Measurements from ENCODE around the gene SETBP1.

The SETBP1 gene

GRCh38 chr18:44841752-44842587 lies 161.3 kb downstream of the SETBP1 start:
- no peak for DNase-seq (ENCODE audit: low read depth in 2 of 2)

- DNase-seq (ENCODE audit: low read depth in 2 of 2), result no peak
Observed at GRCh38 chr18:44842588-44843412, 162.1 kb downstream of the SETBP1 start.

DNA sequence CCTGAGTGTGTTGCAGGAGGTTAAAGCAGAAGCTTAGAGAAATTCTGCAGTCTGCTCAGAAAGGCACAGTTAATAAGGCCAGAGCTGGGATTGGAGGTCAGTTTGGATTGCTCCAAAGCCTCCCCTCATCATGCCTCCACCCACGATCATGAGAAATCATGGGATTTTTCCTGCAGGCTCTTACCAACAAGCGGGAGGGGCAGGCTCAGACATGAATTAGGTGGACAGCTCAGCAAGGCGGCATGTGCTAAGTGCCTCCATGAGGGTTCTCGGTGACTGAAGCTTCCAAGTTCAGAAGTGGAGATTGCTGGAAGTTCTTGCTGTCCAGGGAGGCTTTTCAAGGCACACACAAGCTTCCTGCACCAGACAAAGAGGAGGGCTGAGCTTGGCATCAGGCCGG lies 163.8 kb downstream of the SETBP1 start:
- no peak for DNase-seq (ENCODE audit: low read depth in 2 of 2)

DNA sequence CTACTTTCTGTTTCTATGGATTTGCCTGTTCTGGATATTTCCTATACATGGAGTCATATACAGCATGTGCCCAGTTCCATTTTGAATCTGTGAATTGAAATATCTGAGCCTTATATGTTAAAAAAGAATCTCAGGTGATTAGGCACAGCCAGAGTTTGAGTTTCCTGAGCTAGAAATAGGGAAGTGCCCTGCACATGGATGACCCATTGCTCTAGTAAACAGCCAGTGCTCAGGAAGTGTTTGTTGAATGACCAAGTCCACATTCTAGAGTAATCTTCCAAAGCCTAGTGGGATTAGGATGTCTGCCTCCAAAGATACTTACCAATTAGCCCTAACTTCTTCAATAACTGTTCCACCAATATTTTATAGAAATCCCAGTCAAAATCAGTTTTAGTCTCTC lies 165.8 kb downstream of the SETBP1 start:
- DNase-seq (ENCODE audit: low read depth in 2 of 2), result no peak

- DNase-seq (ENCODE audit: low read depth in 2 of 2), result no peak
Observed at GRCh38 chr18:44848644-44849335, 168.1 kb downstream of the SETBP1 start.

DNA sequence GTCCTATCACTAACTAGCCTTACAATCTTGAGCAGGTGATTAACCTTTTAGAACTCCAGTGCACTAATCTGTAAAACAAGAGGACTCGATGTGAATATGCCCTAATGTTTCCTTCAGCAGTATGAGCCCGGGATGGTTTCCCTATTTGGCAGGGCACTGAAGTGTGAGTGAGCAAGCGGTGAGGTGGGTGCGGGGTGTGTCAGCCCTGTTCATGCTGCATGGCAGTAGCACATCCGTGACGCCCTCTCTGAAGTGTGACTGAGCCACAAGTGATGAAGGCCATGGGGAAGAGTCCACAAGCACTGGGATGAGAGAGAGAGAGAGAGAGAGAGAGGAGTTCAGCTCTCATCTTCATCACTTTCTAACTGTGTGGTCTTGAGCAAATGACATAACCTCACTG lies 168.7 kb downstream of the SETBP1 start:
- no peak for DNase-seq (ENCODE audit: low read depth in 2 of 2)

- no peak for DNase-seq (ENCODE audit: low read depth in 2 of 2)
Observed at GRCh38 chr18:44850001-44850400, 169.3 kb downstream of the SETBP1 start.

- DNase-seq (ENCODE audit: low read depth in 2 of 2), result no peak
Observed at GRCh38 chr18:44851856-44852621, 171.4 kb downstream of the SETBP1 start.

DNA sequence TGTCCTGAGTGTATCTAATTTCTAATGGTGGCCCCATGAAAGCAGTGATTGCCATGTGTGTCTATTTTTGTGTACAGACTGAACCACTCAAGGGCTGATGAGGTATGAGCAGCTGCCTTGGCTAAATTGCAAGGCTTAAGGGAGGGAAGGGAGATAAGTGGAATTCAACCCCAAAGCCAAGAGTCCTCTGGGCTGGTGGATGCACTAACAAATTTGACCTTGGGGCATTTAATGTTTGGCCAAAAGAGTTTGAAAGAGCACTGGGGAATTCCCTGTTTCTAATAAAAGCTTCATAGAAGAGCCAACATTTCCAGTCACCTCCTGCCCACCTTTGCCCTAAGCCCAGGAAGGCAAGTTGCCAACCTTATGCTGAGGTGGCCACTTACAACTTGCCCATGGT lies 172.1 kb downstream of the SETBP1 start:
- DNase-seq (ENCODE audit: low read depth in 2 of 2), result no peak

- DNase-seq (ENCODE audit: low read depth in 2 of 2), result no peak
Observed at GRCh38 chr18:44853430-44853829, 172.7 kb downstream of the SETBP1 start.

DNA sequence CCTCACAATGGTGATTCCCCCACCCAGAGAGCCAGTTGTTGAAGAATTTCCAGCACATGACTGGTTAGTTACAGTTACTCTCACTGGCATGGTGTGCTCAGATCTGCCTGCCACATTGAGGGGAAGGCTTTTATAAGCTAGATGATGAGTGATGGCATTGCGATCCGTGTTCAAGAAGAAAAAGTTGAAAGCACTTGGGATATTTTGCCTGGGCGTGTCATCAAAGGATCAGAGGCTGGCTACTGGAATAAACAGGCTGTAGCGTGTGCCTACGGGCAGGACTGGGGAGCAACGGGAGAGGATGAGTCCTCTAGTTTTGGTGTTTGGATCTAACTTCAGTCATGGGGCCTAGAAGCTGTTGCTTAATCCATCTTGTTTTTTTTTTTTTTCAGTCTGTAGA lies 175.0 kb downstream of the SETBP1 start:
- no peak for DNase-seq (ENCODE audit: low read depth in 2 of 2)

DNA sequence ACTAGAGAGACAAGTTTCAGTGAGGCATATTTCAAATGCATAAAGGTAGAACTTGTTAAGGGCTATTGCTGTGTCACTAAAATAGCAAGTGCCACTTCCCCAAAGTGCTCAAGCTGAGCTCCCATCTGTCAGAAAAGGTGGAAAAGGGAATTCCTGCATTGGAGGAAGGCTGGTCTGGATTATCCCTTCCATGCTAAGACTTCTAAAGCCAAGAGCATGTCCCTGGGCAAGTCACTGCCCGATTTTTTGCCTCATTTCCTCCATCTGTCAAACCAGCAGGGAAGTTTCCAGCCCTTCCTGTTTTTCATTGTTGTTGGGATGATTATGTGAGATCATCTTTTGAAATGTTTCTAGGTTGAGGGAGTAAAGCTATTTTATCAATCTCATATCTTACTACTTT lies 175.5 kb downstream of the SETBP1 start:
- DNase-seq (ENCODE audit: low read depth in 2 of 2), result no peak

- DNase-seq (ENCODE audit: low read depth in 2 of 2), result no peak
Observed at GRCh38 chr18:44857081-44857480, 176.4 kb downstream of the SETBP1 start.

- no peak for DNase-seq (ENCODE audit: low read depth in 2 of 2)
Observed at GRCh38 chr18:44857744-44858491, 177.2 kb downstream of the SETBP1 start.

GRCh38 chr18:44859263-44859662 lies 178.6 kb downstream of the SETBP1 start:
- no peak for DNase-seq (ENCODE audit: low read depth in 2 of 2)

DNA sequence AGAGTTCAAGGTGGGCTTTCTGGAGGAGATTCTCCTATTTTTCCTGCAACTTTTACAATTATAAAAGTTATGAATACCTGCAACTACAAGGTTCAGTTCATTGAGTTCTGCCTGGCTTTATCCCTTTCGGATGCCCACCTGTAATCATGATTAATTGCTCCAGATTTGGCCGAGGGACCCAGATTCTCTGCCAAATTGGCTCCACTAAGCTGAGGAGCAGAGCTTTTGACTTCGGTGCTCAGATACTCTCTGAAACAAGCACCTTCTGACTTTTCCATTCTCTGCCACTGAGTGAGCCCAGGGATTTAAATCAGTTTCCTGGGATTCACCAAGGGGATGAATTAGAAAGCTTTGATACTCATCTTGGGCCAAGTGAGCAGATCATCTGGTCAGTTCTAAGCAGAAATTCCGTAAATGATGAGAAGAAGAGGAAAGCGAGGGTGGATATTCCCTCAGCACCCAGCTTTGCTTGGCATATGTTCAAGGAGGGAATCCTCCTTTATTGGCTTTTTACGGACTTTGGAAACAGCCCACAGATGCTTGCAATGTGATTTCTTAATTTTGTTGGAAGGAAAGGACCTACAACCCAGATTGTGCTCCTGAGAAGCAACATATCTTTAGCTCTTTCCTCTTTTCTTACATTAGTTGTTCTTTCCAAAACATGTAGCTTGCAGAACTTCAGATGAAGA lies 179.2 kb downstream of the SETBP1 start:
- no peak for DNase-seq (ENCODE audit: low read depth in 2 of 2)

- no peak for DNase-seq (ENCODE audit: low read depth in 2 of 2)
Observed at GRCh38 chr18:44862112-44862511, 181.4 kb downstream of the SETBP1 start.

DNA sequence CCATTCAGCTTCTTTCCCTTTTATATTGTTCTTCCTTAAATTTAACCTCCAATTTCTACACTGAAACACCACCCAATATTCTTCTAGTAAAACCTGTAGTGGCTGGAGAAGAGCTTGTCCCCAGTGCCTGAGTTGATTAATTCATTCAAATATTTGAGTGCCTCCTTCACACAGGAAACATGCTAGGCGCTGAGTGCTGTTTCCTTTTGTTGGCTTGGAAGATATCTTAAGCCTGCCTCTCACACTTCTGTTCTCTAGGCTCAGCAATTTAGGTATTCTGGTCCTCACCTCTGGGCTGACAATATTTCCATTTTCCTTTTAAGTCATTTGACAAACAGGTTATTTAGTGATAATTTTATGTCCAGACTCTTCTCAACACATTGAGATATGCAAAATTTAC lies 185.4 kb downstream of the SETBP1 start:
- DNase-seq (ENCODE audit: low read depth in 2 of 2), result no peak

DNA sequence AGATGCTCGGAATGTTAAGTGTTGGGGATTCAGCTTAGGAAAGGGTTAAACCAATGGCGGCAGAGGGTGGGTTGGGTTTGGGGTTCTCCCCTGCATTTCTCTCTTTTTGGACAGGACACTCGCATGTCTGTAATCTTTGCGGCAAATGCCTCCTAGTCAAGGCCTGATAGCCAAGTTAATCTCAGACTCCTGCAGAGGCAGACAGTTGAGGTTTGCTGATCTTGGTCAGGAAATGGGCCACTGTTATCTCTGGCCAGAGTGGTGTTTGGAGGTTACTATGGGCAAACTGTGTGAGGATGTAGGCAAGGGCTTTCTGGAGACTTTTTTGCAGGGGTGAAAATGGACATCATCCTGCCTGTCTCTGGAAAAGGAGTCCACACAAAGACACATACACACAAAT lies 188.8 kb downstream of the SETBP1 start:
- DNase-seq (ENCODE audit: low read depth in 2 of 2), result no peak

All from stimulated activated CD8-positive, alpha-beta memory T cell treated with anti-CD3 and anti-CD28 coated beads, Interleukin-15, amount 100 ng/mL, for 48 hours (primary cell).